ENCODE data around the gene TK2. TPM values are rescaled to one million over a fixed set of nuclear protein-coding genes. Genes with fewer than 3 reads are reported as not detected.
A peak's percentile ranks its signal among the peaks of the same experiment; 100 is the strongest.

TK2 gene
- polyA plus RNA-seq, 3 donors: 29.8 to 38.9 (median 32.4) TPM

- Mint-ChIP-seq H3K4me3 (no peak overlapping the region), H3K36me3 (peaks cover 77 to 88% of the 10 kb centered on the region in 2 donors)
- peaks cover 0 to 32% of the 10 kb centered on the region in 2 donors for H3K4me1 ChIP-seq (ENCODE audit: control insufficient read depth in 1 of 2, insufficient read depth in 2 of 2, low read length in 2 of 2)
Observed at GRCh38 chr16:66561381-66562080, 11.6 kb upstream of the TK2 start.

GRCh38 chr16:66560107-66560506 lies 10.2 kb upstream of the TK2 start:
- intact Hi-C loops (cut with micrococcal nuclease): no loop called here
- Histone ChIP-seq H3K9me3 (replicated peaks in 1 of 2; ENCODE audit: control insufficient read depth in 1 of 2, insufficient read depth in 1 of 2, low read length in 2 of 2) (no peaks in the 10 kb centered on the region), H3K36me3 (replicated peaks in 1 of 2; ENCODE audit: control insufficient read depth in 1 of 2, insufficient read depth in 2 of 2, low read length in 2 of 2) (peaks cover 58 to 94% of the 10 kb centered on the region in 2 donors), H3K4me2 (replicated peaks; ENCODE audit: extremely low read depth, low read length, poor library complexity, severe bottlenecking) (no peak overlapping the region), H3K79me2 (ENCODE audit: insufficient read depth, low read length) (peaks cover 100% of the 10 kb centered on the region), H3K4me1 (ENCODE audit: control insufficient read depth in 1 of 2, insufficient read depth in 2 of 2, low read length in 2 of 2) (peaks cover 10 to 46% of the 10 kb centered on the region in 2 donors), H2AFZ (ENCODE audit: insufficient read depth, low read depth, low read length, poor library complexity, severe bottlenecking) (no peak overlapping the region), H4K20me1 (ENCODE audit: insufficient read depth, low read length) (peaks cover 99% of the 10 kb centered on the region), H3K9ac (ENCODE audit: insufficient read depth, low read length, poor library complexity, severe bottlenecking) (no peak overlapping the region), H3K4me3 (replicated peaks in 1 of 3; ENCODE audit: low read depth in 2 of 3, low read length in 3 of 3) (no peak overlapping the region), H3K27me3 (ENCODE audit: control insufficient read depth in 2 of 2, insufficient read depth in 2 of 2, low read length in 2 of 2) (no peaks in the 10 kb centered on the region), H3K27ac (ENCODE audit: low read depth in 1 of 2, low read length in 2 of 2) (peak overlapping the region in 1 of 2 donors; percentile 30)
- no peaks in the 10 kb centered on the region for H3K27me3 Mint-ChIP-seq (ENCODE audit: low read depth in 3 of 3)
- no peak overlapping the region for H3K4me3 Mint-ChIP-seq
- no peak for TF ChIP-seq CTCF (IDR thresholded peaks at IDR 0.05)
- DNase-seq: no peak
- WGBS (ENCODE audit: insufficient coverage): 80% methylated on average over 1 of the region's 1 CpG
- peaks cover 52% of the 10 kb centered on the region for H3K4me1 Mint-ChIP-seq
- H3K9me3 Mint-ChIP-seq: no peaks in the 10 kb centered on the region
- peaks cover 74 to 85% of the 10 kb centered on the region in 2 donors for H3K36me3 Mint-ChIP-seq
- H3K27ac Mint-ChIP-seq: peak overlapping the region; percentile 0 to 72 (median 23)

More at GRCh38 chr16:66561381-66562080, 11.6 kb upstream of the TK2 start:
- Histone ChIP-seq H3K36me3 (replicated peaks in 1 of 2; ENCODE audit: control insufficient read depth in 1 of 2, insufficient read depth in 2 of 2, low read length in 2 of 2) (peaks cover 72 to 99% of the 10 kb centered on the region in 2 donors), H3K27ac (ENCODE audit: low read depth in 1 of 2, low read length in 2 of 2) (peak overlapping the region in 1 of 2 donors; percentile 30), H2AFZ (ENCODE audit: insufficient read depth, low read depth, low read length, poor library complexity, severe bottlenecking) (no peak overlapping the region), H4K20me1 (ENCODE audit: insufficient read depth, low read length) (peaks cover 100% of the 10 kb centered on the region), H3K9me3 (replicated peaks in 1 of 2; ENCODE audit: control insufficient read depth in 1 of 2, insufficient read depth in 1 of 2, low read length in 2 of 2) (no peaks in the 10 kb centered on the region), H3K4me3 (replicated peaks in 1 of 3; ENCODE audit: low read depth in 2 of 3, low read length in 3 of 3) (no peak overlapping the region), H3K79me2 (ENCODE audit: insufficient read depth, low read length) (peaks cover 96% of the 10 kb centered on the region), H3K9ac (ENCODE audit: insufficient read depth, low read length, poor library complexity, severe bottlenecking) (peak overlapping the region; percentile 18), H3K4me2 (replicated peaks; ENCODE audit: extremely low read depth, low read length, poor library complexity, severe bottlenecking) (no peak overlapping the region), H3K27me3 (ENCODE audit: control insufficient read depth in 2 of 2, insufficient read depth in 2 of 2, low read length in 2 of 2) (no peaks in the 10 kb centered on the region)
- Mint-ChIP-seq H3K27ac (peak overlapping the region; percentile 58 to 85 (median 73)), H3K4me1 (peaks cover 39% of the 10 kb centered on the region), H3K27me3 (ENCODE audit: low read depth in 3 of 3) (no peaks in the 10 kb centered on the region), H3K9me3 (peaks cover 0 to under 1% (median 0%) of the 10 kb centered on the region in 7 donors)
- no peak for TF ChIP-seq CTCF (IDR thresholded peaks at IDR 0.05)
- intact Hi-C loops (cut with micrococcal nuclease): no loop called here
- no peak for DNase-seq
- no CpG with 5 or more reads among the region's 3 CpGs for WGBS (ENCODE audit: insufficient coverage)

Measured in CD14-positive monocyte (primary cell).